SK-N-MC (cell line): ENCODE measurements around the gene DDX42.
A peak's percentile ranks its signal among the peaks of the same experiment; 100 is the strongest.

ENCODE experiments used
- DNase-seq: peaks from one replicate; pipeline ENCODE4 v3.0.0-alpha.2; 2011; ENCODE audit warnings: low read depth, low spot score
- H3K27ac ChIP-seq: fragments of 200-600 bp; sonication (generic); 2 replicates; pipeline ENCODE4 v1.5.1; 2016; ENCODE audit warnings: mixed run types
- H3K36me3 ChIP-seq: fragments of 200-600 bp; sonication (generic); 2 replicates; pipeline ENCODE4 v1.6.1; 2017; ENCODE audit warnings: antibody characterized with exemption, low read length, mixed read lengths; ENCODE audit not compliant: insufficient read depth
- H3K4me3 ChIP-seq: fragments of 200-600 bp; sonication (generic); 2 replicates; pipeline ENCODE4 v1.5.1; 2016
- H3K9ac ChIP-seq: fragments of 200-600 bp; sonication (generic); 2 replicates; pipeline ENCODE4 v1.8.0; 2017; ENCODE audit warnings: mixed run types, mixed read lengths; ENCODE audit not compliant: insufficient read length
- H3K9me3 ChIP-seq: fragments of 200-600 bp; sonication (generic); 2 replicates; pipeline ENCODE4 v1.6.1; 2017; ENCODE audit warnings: low read depth, mild to moderate bottlenecking, antibody characterized with exemption, low read length, moderate library complexity, mixed read lengths
- EZH2 ChIP-seq: fragments of 200-600 bp; sonication (generic); IDR thresholded peaks from one replicate; pipeline ENCODE4 v1.6.1; 2017; ENCODE audit warnings: antibody characterized with exemption
- FOXP2 ChIP-seq: optimal IDR thresholded peaks from 2 replicates; pipeline ENCODE3; 2011; ENCODE audit warnings: mild to moderate bottlenecking, moderate library complexity; ENCODE audit not compliant: insufficient read depth; ENCODE audit errors: extremely low read length, control extremely low read depth
- POLR2AphosphoS5 ChIP-seq: IDR thresholded peaks from 2 replicates; pipeline ENCODE4 v1.6.1; 2012; ENCODE audit warnings: mild to moderate bottlenecking, low read depth, low read length, borderline replicate concordance

DDX42 gene

DNA sequence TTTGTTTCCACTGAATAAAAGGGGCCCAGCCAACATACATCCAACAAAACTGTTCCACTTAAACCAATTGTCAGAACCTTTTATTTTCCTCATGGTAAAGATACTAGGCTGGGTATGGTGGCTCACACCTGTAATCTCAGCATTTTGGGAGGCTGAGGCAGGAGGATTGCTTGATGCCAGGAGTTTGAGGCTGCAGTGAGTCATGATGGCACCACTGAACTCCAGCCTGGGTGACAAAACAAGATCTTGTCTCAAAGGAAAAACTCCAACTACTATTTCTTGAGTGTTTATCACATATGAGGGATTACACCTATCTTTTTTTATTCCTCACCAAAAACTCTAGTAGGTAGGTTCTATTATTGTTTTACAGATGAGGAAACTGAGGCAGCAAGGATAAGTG lies 48.6 kb downstream of the DDX42 start:
- TF ChIP-seq FOXP2: no peak
- no peak for TF ChIP-seq POLR2AphosphoS5
- no peak for TF ChIP-seq EZH2
- Histone ChIP-seq H3K9me3 (no peaks in the 10 kb centered on the region), H3K27ac (no peak overlapping the region), H3K36me3 (peaks cover 82% of the 10 kb centered on the region), H3K4me3 (no peak overlapping the region), H3K9ac (no peak overlapping the region)
- DNase-seq: no peak

DNA sequence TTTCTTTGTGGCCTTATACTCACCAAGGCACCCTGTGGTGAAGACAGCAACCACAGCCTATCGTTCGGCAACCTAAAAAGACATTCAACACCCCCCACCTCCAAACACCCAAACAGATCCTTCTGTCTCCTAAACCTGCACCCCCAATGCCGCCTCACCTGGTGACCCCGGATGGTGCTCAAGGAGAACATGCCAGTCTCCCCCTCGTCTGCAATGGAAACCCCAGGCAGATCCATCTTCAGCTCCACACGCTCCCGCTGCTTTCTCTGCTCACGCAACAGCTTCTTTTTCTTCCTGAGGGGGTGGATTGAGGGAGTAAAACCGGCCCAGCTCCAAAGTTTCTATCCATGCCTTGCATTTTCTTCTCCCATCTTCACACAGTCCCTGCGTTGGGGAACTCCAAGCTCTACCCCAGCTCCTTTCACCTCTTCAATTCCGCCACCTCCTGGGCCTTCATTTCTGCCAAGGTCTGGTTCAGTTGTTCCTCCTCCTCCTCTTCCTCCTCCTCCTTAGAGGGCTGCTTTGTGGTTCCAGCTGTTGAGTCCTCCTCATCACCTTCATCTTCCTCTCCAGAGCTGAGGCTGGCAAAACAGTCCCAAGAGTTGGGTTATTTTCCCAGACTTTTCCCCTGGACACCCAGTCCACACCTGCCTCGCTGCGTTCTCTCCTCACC lies 49.8 kb downstream of the DDX42 start:
- TF ChIP-seq POLR2AphosphoS5 (no peak), FOXP2 (no peak), EZH2 (no peak)
- Histone ChIP-seq H3K27ac (no peak overlapping the region), H3K9me3 (no peaks in the 10 kb centered on the region), H3K36me3 (peaks cover 72% of the 10 kb centered on the region), H3K4me3 (no peak overlapping the region), H3K9ac (no peak overlapping the region)
- DNase-seq: no peak

- no peak overlapping the region for H3K4me3 ChIP-seq
- H3K36me3 ChIP-seq: peaks cover 72% of the 10 kb centered on the region
- H3K9me3 ChIP-seq: no peaks in the 10 kb centered on the region
- no peak overlapping the region for H3K27ac ChIP-seq
- no peak for DNase-seq
- TF ChIP-seq FOXP2 (no peak), EZH2 (no peak), POLR2AphosphoS5 (no peak)
- no peak overlapping the region for H3K9ac ChIP-seq
These were observed 50.4 kb downstream of the DDX42 start for GRCh38 chr17:63824362-63824761.

- Histone ChIP-seq H3K4me3 (peak overlapping the region; percentile 99), H3K9me3 (no peaks in the 10 kb centered on the region), H3K9ac (peak overlapping the region; percentile 98), H3K27ac (peak overlapping the region; percentile 98), H3K36me3 (peaks cover 72% of the 10 kb centered on the region)
- no peak for TF ChIP-seq FOXP2
- no peak for TF ChIP-seq POLR2AphosphoS5
- no peak for TF ChIP-seq EZH2
- DNase-seq: no peak
These were observed 52.6 kb downstream of the DDX42 start for GRCh38 chr17:63826468-63827001.

DNA sequence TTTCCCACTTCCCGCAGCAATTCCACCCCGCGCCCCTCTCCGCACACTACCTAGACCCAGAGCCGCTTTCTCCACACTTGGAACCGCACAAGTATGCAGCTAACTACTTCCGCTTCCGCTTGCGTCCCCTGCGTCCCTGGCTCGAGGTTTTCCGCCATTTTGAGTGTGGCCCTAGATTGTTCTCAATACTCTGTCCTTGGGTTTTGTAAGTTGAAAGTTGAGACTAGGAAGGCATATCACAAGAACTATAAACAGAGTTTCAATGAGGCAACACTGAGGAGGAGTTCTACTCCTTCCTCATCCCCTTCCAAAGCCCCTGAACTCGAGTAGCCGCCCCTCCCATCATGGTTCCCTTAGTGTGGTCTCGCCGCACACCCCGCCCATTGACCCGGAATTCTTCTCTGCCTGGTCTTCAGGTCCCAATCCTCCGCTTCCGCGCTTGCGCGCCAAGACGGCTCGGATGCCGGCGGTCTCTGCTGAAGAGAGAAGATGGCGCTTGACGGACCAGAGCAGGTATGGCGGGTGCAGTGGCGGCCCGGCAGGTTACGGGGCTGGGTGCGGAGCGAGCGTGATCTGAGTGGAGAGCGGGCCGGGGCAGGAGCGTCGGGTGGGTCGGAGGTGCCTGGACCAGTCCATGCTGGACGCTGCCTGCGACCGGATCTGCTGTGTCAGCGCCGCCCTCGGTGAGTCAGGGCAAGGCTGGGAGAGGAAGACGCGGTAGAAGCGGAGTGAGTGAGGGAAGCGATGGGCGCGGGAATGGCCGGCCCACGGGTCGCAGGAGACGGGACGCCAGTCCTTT lies 53.2 kb downstream of the DDX42 start, which contains the start of the genes FTSJ3 and PSMC5:
TSS of gene FTSJ3 (minus strand) at position 662 of the 799 bp plus-strand sequence. CDS start 761 bp downstream, outside the sequence.
TSS of gene PSMC5 (plus strand) at position 430 of the 799 bp plus-strand sequence. CDS start at position 490, 60 bp downstream.
- peak within 1 kb of the TSS; percentile 99 for H3K4me3 ChIP-seq
- TF ChIP-seq POLR2AphosphoS5 (peak; percentile 95), EZH2 (no peak)
- peaks cover 72% of the 10 kb centered on the region for H3K36me3 ChIP-seq
- H3K9me3 ChIP-seq: no peaks in the 10 kb centered on the region
- H3K27ac ChIP-seq: peak within 1 kb of the TSS; percentile 98
- peak within 1 kb of the TSS; percentile 98 for H3K9ac ChIP-seq
- DNase-seq: peak; percentile 81

DNA sequence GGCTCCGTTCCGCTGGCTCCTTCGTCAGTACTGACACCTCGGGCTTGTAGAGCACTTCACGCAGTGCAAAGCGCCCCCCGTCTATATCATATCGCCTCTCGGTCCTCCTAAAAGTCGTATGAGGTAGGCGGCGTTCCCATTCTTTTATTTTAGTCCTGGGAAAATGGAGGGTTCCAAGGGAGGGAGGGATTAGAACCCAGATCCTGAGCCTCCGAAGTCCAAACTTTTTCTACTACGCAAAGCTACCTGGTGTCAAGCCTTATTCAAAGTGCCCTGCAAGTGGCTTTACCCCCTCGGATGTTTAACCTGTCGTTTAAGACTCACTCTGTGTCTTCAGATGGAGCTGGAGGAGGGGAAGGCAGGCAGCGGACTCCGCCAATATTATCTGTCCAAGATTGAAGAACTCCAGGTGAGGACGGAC lies 53.8 kb downstream of the DDX42 start:
- peak overlapping the region; percentile 99 for H3K4me3 ChIP-seq
- peak overlapping the region; percentile 98; the same call in 1 of the 2 replicates for H3K27ac ChIP-seq
- H3K9me3 ChIP-seq: no peaks in the 10 kb centered on the region
- TF ChIP-seq POLR2AphosphoS5 (no peak), FOXP2 (no peak), EZH2 (no peak)
- H3K9ac ChIP-seq: peak overlapping the region; percentile 98
- peaks cover 72% of the 10 kb centered on the region for H3K36me3 ChIP-seq
- DNase-seq: no peak

GRCh38 chr17:63828936-63829335 lies 55.0 kb downstream of the DDX42 start:
- no peak overlapping the region for H3K9ac ChIP-seq
- no peak for TF ChIP-seq POLR2AphosphoS5
- no peak for TF ChIP-seq EZH2
- no peak for TF ChIP-seq FOXP2
- H3K9me3 ChIP-seq: no peaks in the 10 kb centered on the region
- no peak for DNase-seq
- H3K27ac ChIP-seq: no peak overlapping the region
- H3K4me3 ChIP-seq: peak overlapping the region; percentile 99
- peaks cover 74% of the 10 kb centered on the region for H3K36me3 ChIP-seq

DNA sequence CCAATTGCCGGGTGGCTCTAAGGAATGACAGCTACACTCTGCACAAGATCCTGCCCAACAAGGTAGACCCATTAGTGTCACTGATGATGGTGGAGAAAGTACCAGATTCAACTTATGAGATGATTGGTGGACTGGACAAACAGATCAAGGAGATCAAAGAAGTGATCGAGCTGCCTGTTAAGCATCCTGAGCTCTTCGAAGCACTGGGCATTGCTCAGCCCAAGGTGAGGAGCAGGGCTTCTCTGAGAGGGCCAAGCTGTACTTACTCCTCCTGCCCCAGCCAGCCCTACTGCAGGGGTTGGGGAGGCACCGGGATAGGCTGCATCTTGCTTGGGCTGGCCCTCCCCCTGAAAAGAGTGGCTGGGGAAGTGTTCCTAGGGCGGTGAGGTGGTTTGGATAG lies 56.3 kb downstream of the DDX42 start:
- H3K9ac ChIP-seq: no peak overlapping the region
- H3K36me3 ChIP-seq: peaks cover 67% of the 10 kb centered on the region
- TF ChIP-seq EZH2 (no peak), POLR2AphosphoS5 (0 out of 2 replicates have a peak, but pooled peaks have one; percentile 22)
- H3K27ac ChIP-seq: no peak overlapping the region
- no peaks in the 10 kb centered on the region for H3K9me3 ChIP-seq
- no peak for DNase-seq
- no peak overlapping the region for H3K4me3 ChIP-seq
